SU-DHL-6 (cell line): Measurements from ENCODE around the gene DLG2.

Experiments used
- H2AFZ ChIP-seq: fragments of 200-600 bp; sonication (generic); 2 replicates; pipeline ENCODE4 v1.6.1; 2014; ENCODE audit warnings: low read depth, mild to moderate bottlenecking, moderate library complexity, mixed read lengths, antibody characterized with exemption, low read length; ENCODE audit not compliant: severe bottlenecking
- H3F3A ChIP-seq: fragments of 200-600 bp; shearing (Covaris generic); 2 replicates; pipeline ENCODE4 v1.6.0; 2016; ENCODE audit warnings: antibody characterized with exemption, mild to moderate bottlenecking; ENCODE audit not compliant: insufficient read depth
- H3K27ac ChIP-seq: fragments of 200-600 bp; sonication (generic); 2 replicates; pipeline ENCODE4 v1.5.1; 2016; ENCODE audit warnings: low read depth, mild to moderate bottlenecking, low read length, moderate library complexity, mixed read lengths
- H3K27me3 ChIP-seq: fragments of 200-600 bp; sonication (generic), shearing (Covaris generic); 2 replicates; pipeline ENCODE4 v1.6.0; 2014; ENCODE audit warnings: mild to moderate bottlenecking, low read length
- H3K36me3 ChIP-seq: fragments of 200-600 bp; sonication (generic); 2 replicates; pipeline ENCODE4 v1.6.1; 2014; ENCODE audit warnings: mild to moderate bottlenecking, low read length, mixed read lengths
- H3K4me2 ChIP-seq: fragments of 300-600, 200-600 bp; shearing (Covaris generic), sonication (generic); 2 replicates; pipeline ENCODE4 v1.6.0; 2014; ENCODE audit warnings: low read length, low read depth, mild to moderate bottlenecking; ENCODE audit not compliant: poor library complexity, severe bottlenecking
- H3K4me3 ChIP-seq: fragments of 200-600 bp; sonication (generic); 2 replicates; pipeline ENCODE4 v1.5.1; 2014; ENCODE audit warnings: antibody characterized with exemption, low read length, mild to moderate bottlenecking, mixed read lengths; ENCODE audit not compliant: insufficient read depth, poor library complexity, severe bottlenecking
- H3K79me2 ChIP-seq: fragments of 200-600 bp; sonication (generic); 2 replicates; pipeline ENCODE4 v1.6.1; 2014; ENCODE audit warnings: mild to moderate bottlenecking, low read length, moderate library complexity; ENCODE audit not compliant: insufficient read depth
- H3K9ac ChIP-seq: fragments of 200-600 bp; sonication (generic); 2 replicates; pipeline ENCODE4 v1.7.0; 2014; ENCODE audit warnings: mild to moderate bottlenecking, low read length
- H3K9me2 ChIP-seq: fragments of 200-600 bp; sonication (generic); replicated peaks from 2 replicates; pipeline ENCODE4 v1.6.1; 2014; ENCODE audit warnings: low read length; ENCODE audit not compliant: insufficient read depth
- H3K9me3 ChIP-seq: fragments of 200-600 bp; sonication (generic); 2 replicates; pipeline ENCODE4 v1.6.1; 2014; ENCODE audit warnings: low read length, mixed read lengths; ENCODE audit not compliant: insufficient read depth
- H4K20me1 ChIP-seq: fragments of 200-600 bp; sonication (generic); 2 replicates; pipeline ENCODE4 v1.6.1; 2014; ENCODE audit warnings: low read depth, mild to moderate bottlenecking, antibody characterized with exemption, low read length, moderate library complexity, mixed read lengths
- CTCF ChIP-seq: fragments of 200-600 bp; sonication (generic); IDR thresholded peaks from one replicate; pipeline ENCODE4 v1.5.1; 2017; ENCODE audit warnings: antibody characterized with exemption, mild to moderate bottlenecking, low read length, moderate library complexity; ENCODE audit not compliant: insufficient read depth, poor library complexity, severe bottlenecking
- EZH2phosphoT487 ChIP-seq: fragments of 200-600 bp; sonication (generic), shearing (Covaris generic); conservative IDR thresholded peaks from 2 replicates; pipeline ENCODE4 v1.6.1; 2018; ENCODE audit warnings: mild to moderate bottlenecking, antibody characterized with exemption, low read length, moderate library complexity, mixed read lengths

DLG2 gene

DNA sequence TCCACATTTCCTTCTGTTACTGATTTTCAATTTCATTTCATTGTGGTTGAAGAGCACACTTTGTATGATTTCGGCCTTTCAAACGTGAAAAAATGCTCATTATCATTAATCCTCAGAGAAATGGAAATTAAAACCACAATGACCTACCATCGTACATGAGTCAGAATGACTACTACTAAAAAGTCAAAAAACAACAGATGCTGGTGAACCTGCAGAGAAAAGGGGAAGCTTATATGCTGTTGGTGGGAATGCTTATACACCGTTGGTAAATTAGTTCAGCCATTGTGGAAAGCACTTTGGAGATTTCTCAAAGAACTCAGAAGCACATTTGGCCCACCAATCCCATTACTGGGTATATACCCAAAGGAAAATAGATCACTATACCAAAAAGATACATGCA lies 57.6 kb downstream of the DLG2 start:
- Histone ChIP-seq H3F3A (no peaks in the 10 kb centered on the region), H4K20me1 (no peaks in the 10 kb centered on the region), H3K36me3 (no peaks in the 10 kb centered on the region), H3K9me2 (no peaks in the 10 kb centered on the region), H3K27me3 (no peaks in the 10 kb centered on the region), H3K79me2 (no peaks in the 10 kb centered on the region), H3K27ac (no peak overlapping the region), H2AFZ (no peak overlapping the region), H3K9me3 (no peaks in the 10 kb centered on the region), H3K4me3 (no peak overlapping the region), H3K4me2 (no peak overlapping the region), H3K9ac (no peak overlapping the region)
- no peak for TF ChIP-seq EZH2phosphoT487
- no peak for TF ChIP-seq CTCF

GRCh38 chr11:85558411-85558810 lies 68.7 kb downstream of the DLG2 start:
- Histone ChIP-seq H2AFZ (no peak overlapping the region), H3K36me3 (no peaks in the 10 kb centered on the region), H3K9ac (no peak overlapping the region), H3K4me2 (no peak overlapping the region), H3K9me2 (no peaks in the 10 kb centered on the region), H3K4me3 (no peak overlapping the region), H3K27ac (no peak overlapping the region), H3K9me3 (no peaks in the 10 kb centered on the region), H3F3A (no peaks in the 10 kb centered on the region), H4K20me1 (no peaks in the 10 kb centered on the region), H3K27me3 (no peaks in the 10 kb centered on the region), H3K79me2 (no peaks in the 10 kb centered on the region)
- TF ChIP-seq CTCF (no peak), EZH2phosphoT487 (no peak)

- Histone ChIP-seq H3K9ac (no peak overlapping the region), H2AFZ (no peak overlapping the region), H3K4me3 (no peak overlapping the region), H3K9me3 (no peaks in the 10 kb centered on the region), H3K4me2 (no peak overlapping the region), H3K36me3 (no peaks in the 10 kb centered on the region), H3K9me2 (no peaks in the 10 kb centered on the region), H3F3A (no peaks in the 10 kb centered on the region), H3K79me2 (no peaks in the 10 kb centered on the region), H3K27me3 (no peaks in the 10 kb centered on the region), H3K27ac (no peak overlapping the region), H4K20me1 (no peaks in the 10 kb centered on the region)
- TF ChIP-seq CTCF (no peak), EZH2phosphoT487 (no peak)
Measured at GRCh38 chr11:85551881-85552280, 75.3 kb downstream of the DLG2 start.

- H3K9ac ChIP-seq = no peak overlapping the region
- H3K27me3 ChIP-seq = no peaks in the 10 kb centered on the region
- H3K4me3 ChIP-seq = no peak overlapping the region
- H3K36me3 ChIP-seq = no peaks in the 10 kb centered on the region
- H3K9me3 ChIP-seq = no peaks in the 10 kb centered on the region
- TF ChIP-seq EZH2phosphoT487 (no peak), CTCF (no peak)
- H3K9me2 ChIP-seq = no peaks in the 10 kb centered on the region
- no peaks in the 10 kb centered on the region for H4K20me1 ChIP-seq
- no peak overlapping the region for H3K4me2 ChIP-seq
- no peak overlapping the region for H2AFZ ChIP-seq
- H3F3A ChIP-seq = no peaks in the 10 kb centered on the region
- no peak overlapping the region for H3K27ac ChIP-seq
- no peaks in the 10 kb centered on the region for H3K79me2 ChIP-seq
Measured at GRCh38 chr11:85541683-85542082, 85.5 kb downstream of the DLG2 start.
